H1 (cell line): ENCODE measurements around the gene C17orf100. TPM values are rescaled to one million over a fixed set of nuclear protein-coding genes. Genes with fewer than 3 reads are reported as not detected.
"Not testable (repeated sequence)": the region's sequence is repeated elsewhere in the genome, so short reads cannot be mapped to it uniquely, and the experiment has no call there.

Experiments used
- CTCF ChIA-PET: fragments of 300-600 bp; sonication (Branson Sonifier 250); formaldehyde crosslinking; loops from one replicate; lab custom pipeline; 2021; ENCODE audit not compliant: partially characterized antibody; lab: Charles Lee
- POLR2A ChIA-PET: fragments of 300-600 bp; sonication (Branson Sonifier 250); formaldehyde crosslinking; loops from one replicate; lab custom pipeline; 2021; ENCODE audit warnings: inconsistent platforms; ENCODE audit not compliant: partially characterized antibody; lab: Charles Lee
- DNase-seq, 2 experiments: peaks; one replicate each; pipeline versions ENCODE4 v3.0.0 to v3.0.0-alpha.2; 2010 to 2022; ENCODE audit warnings: low spot score in 2 of 2, low read depth in 1 of 2, mixed read lengths in 1 of 2
- FAIRE-seq: peaks from 2 replicates; lab custom pipeline; 2011; peaks lifted over from hg19 to GRCh38; lab: Jason Lieb, UNC
- H2AFZ ChIP-seq: 2 replicates; pipeline ENCODE4 v1.8.1; 2012; ENCODE audit warnings: low read length, inconsistent platforms
- H2AK5ac ChIP-seq: 2 replicates; pipeline ENCODE4 v1.6.1; 2013; ENCODE audit warnings: low read depth, low read length
- H2BK120ac ChIP-seq: replicated peaks from 2 replicates; pipeline ENCODE3; 2013; ENCODE audit warnings: low read depth, low read length, inconsistent platforms
- H2BK12ac ChIP-seq: 2 replicates; pipeline ENCODE4 v1.6.1; 2013; ENCODE audit warnings: low read depth, low read length
- H2BK15ac ChIP-seq: 2 replicates; pipeline ENCODE4 v1.6.1; 2013; ENCODE audit warnings: low read length
- H2BK20ac ChIP-seq: 2 replicates; pipeline ENCODE4 v1.6.1; 2013; ENCODE audit warnings: low read length
- H2BK5ac ChIP-seq: 2 replicates; pipeline ENCODE4 v1.6.1; 2013; ENCODE audit warnings: low read depth, low read length
- H3K14ac ChIP-seq: 2 replicates; pipeline ENCODE4 v1.6.1; 2013; ENCODE audit warnings: inconsistent platforms; ENCODE audit not compliant: insufficient read length
- H3K18ac ChIP-seq: 2 replicates; pipeline ENCODE4 v1.6.1; 2013; ENCODE audit warnings: low read length; ENCODE audit errors: extremely low read depth
- H3K23ac ChIP-seq: 2 replicates; pipeline ENCODE4 v1.6.1; 2013; ENCODE audit warnings: inconsistent platforms; ENCODE audit not compliant: insufficient read length
- H3K23me2 ChIP-seq: 2 replicates; pipeline ENCODE4 v1.6.1; 2013; ENCODE audit warnings: low read depth, low read length
- H3K27ac ChIP-seq: 2 replicates; pipeline ENCODE4 v1.6.1; 2011; ENCODE audit warnings: low read depth, low read length, inconsistent platforms
- H3K27me3 ChIP-seq, 4 experiments: replicated peaks in 1 of 4; 1 replicate in 1 of 4; 2 replicates in 3 of 4; pipeline versions ENCODE4 v1.6.1 to v1.8.1; 2011 to 2013; ENCODE audit warnings: low read length in 3 of 4, mild to moderate bottlenecking in 3 of 4, inconsistent platforms in 2 of 4, mixed read lengths in 2 of 4, moderate library complexity in 1 of 4; ENCODE audit not compliant: control insufficient read depth in 3 of 4, insufficient read depth in 3 of 4; ENCODE audit errors: extremely low read depth in 1 of 4
- H3K36me3 ChIP-seq, 4 experiments: 2 replicates each; pipeline versions ENCODE4 v1.6.1 to v1.8.1; 2011 to 2013; ENCODE audit warnings: mild to moderate bottlenecking in 4 of 4, low read length in 3 of 4, moderate library complexity in 2 of 4, control low read depth in 1 of 4, inconsistent platforms in 1 of 4; ENCODE audit not compliant: insufficient read depth in 4 of 4, control insufficient read depth in 2 of 4
- H3K4ac ChIP-seq: replicated peaks from 2 replicates; pipeline ENCODE3; 2013; ENCODE audit warnings: low read length, low read depth, mixed read lengths, inconsistent platforms; ENCODE audit not compliant: insufficient read length
- H3K4me1 ChIP-seq, 4 experiments: replicated peaks in 1 of 4; 1 replicate in 1 of 4; 2 replicates in 3 of 4; pipeline versions ENCODE4 v1.6.1 to v1.8.1; 2011 to 2013; ENCODE audit warnings: low read length in 3 of 4, inconsistent platforms in 2 of 4, mixed read lengths in 1 of 4; ENCODE audit not compliant: insufficient read depth in 4 of 4, control insufficient read depth in 3 of 4
- H3K4me2 ChIP-seq, 2 experiments: 2 replicates each; pipeline versions ENCODE4 v1.6.1 to v1.8.1; 2011 to 2013; ENCODE audit warnings: low read depth in 2 of 2, low read length in 2 of 2, control low read depth in 1 of 2, inconsistent platforms in 1 of 2, mild to moderate bottlenecking in 1 of 2; ENCODE audit not compliant: insufficient read depth in 1 of 2
- H3K4me3 ChIP-seq, 4 experiments: fragments of 200-600, 300-600 bp in 1 of 4; sonication (generic), shearing (Covaris generic), sonication (Bioruptor Twin) in 1 of 4; 2 replicates each; pipeline versions ENCODE4 v1.5.1 to v1.8.1; 2011 to 2016; ENCODE audit warnings: low read length in 4 of 4, low read depth in 3 of 4, control low read depth in 2 of 4, inconsistent platforms in 2 of 4, mild to moderate bottlenecking in 2 of 4, mixed read lengths in 1 of 4, moderate library complexity in 1 of 4; ENCODE audit not compliant: insufficient read depth in 2 of 4; ENCODE audit errors: extremely low read depth in 1 of 4
- H3K56ac ChIP-seq: replicated peaks from 2 replicates; pipeline ENCODE3; 2013; ENCODE audit warnings: low read depth, mild to moderate bottlenecking, mixed read lengths, low read length, inconsistent platforms; ENCODE audit not compliant: insufficient read length
- H3K79me1 ChIP-seq: 2 replicates; pipeline ENCODE4 v1.6.1; 2013; ENCODE audit warnings: low read depth, low read length, control low read depth
- H3K79me2 ChIP-seq, 2 experiments: 2 replicates each; pipeline versions ENCODE4 v1.6.1 to v1.8.1; 2012 to 2013; ENCODE audit warnings: low read length in 2 of 2, mild to moderate bottlenecking in 2 of 2, inconsistent platforms in 1 of 2; ENCODE audit not compliant: insufficient read depth in 2 of 2, control insufficient read depth in 1 of 2
- H3K9ac ChIP-seq, 4 experiments: replicated peaks in 1 of 4; 1 replicate in 1 of 4; 2 replicates in 3 of 4; pipeline versions ENCODE4 v1.6.1 to v1.8.1; 2011 to 2013; ENCODE audit warnings: low read depth in 3 of 4, low read length in 3 of 4, control low read depth in 2 of 4, mild to moderate bottlenecking in 2 of 4, moderate library complexity in 2 of 4, inconsistent platforms in 1 of 4; ENCODE audit errors: extremely low read depth in 1 of 4
- H3K9me3 ChIP-seq, 2 experiments: 2 replicates each; pipeline versions ENCODE4 v1.6.1 to v1.8.1; 2012 to 2013; ENCODE audit warnings: mild to moderate bottlenecking in 2 of 2, moderate library complexity in 2 of 2, control low read depth in 1 of 2, inconsistent platforms in 1 of 2, low read depth in 1 of 2, low read length in 1 of 2, mixed read lengths in 1 of 2; ENCODE audit not compliant: insufficient read depth in 2 of 2
- H4K20me1 ChIP-seq, 2 experiments: replicated peaks in 1 of 2; 2 replicates each; pipeline versions ENCODE3 to v1.8.1; 2011 to 2013; ENCODE audit warnings: inconsistent platforms in 2 of 2, low read length in 2 of 2, mild to moderate bottlenecking in 1 of 2; ENCODE audit not compliant: insufficient read depth in 2 of 2, control insufficient read depth in 1 of 2
- H4K5ac ChIP-seq: 2 replicates; pipeline ENCODE4 v1.6.1; 2013; ENCODE audit warnings: low read length, low read depth, mixed read lengths, inconsistent platforms; ENCODE audit not compliant: insufficient read length
- H4K8ac ChIP-seq: 2 replicates; pipeline ENCODE4 v1.8.0; 2013; ENCODE audit warnings: mild to moderate bottlenecking, moderate library complexity, low read length, inconsistent platforms; ENCODE audit not compliant: insufficient read depth; ENCODE audit errors: extremely low read depth
- H4K91ac ChIP-seq: replicated peaks from 2 replicates; pipeline ENCODE3; 2013; ENCODE audit warnings: low read length, mixed read lengths, inconsistent platforms; ENCODE audit not compliant: insufficient read length
- ASH2L ChIP-seq: fragments of 200-600, 300-600 bp; sonication (generic); IDR thresholded peaks from one replicate; pipeline ENCODE4 v1.7.1; 2017; ENCODE audit warnings: low read length
- CREB1 ChIP-seq: IDR thresholded peaks from 2 replicates; pipeline ENCODE4 v1.6.1; 2012; ENCODE audit warnings: inconsistent platforms
- GABPA ChIP-seq: IDR thresholded peaks from 2 replicates; pipeline ENCODE4 v1.6.1; 2011; ENCODE audit warnings: mild to moderate bottlenecking, low read length, moderate library complexity, borderline replicate concordance; ENCODE audit not compliant: insufficient read depth
- KDM4A ChIP-seq: IDR thresholded peaks from one replicate; pipeline ENCODE4 v1.7.1; 2012; ENCODE audit warnings: low read depth, mild to moderate bottlenecking, moderate library complexity, low read length, inconsistent platforms; ENCODE audit not compliant: severe bottlenecking
- TAF1 ChIP-seq: IDR thresholded peaks from 2 replicates; pipeline ENCODE4 v1.6.1; 2011; ENCODE audit warnings: mild to moderate bottlenecking, low read depth, low read length
- TBP ChIP-seq: IDR thresholded peaks from 2 replicates; pipeline ENCODE4 v1.6.1; 2011; ENCODE audit warnings: low read depth, low read length, improper control_type of control experiment
- WGBS, 2 experiments: shearing (Covaris generic) in 1 of 2; methylation state at CpG; one replicate each; pipeline versions ENCODE4 v1.1.6 to v1.1.7; 2013 to 2015; ENCODE audit warnings: low lambda C conversion rate in 2 of 2, mixed read lengths in 2 of 2, inconsistent platforms in 1 of 2, low coverage in 1 of 2, missing lambda C conversion rate in 1 of 2; ENCODE audit not compliant: insufficient replicate concordance in 2 of 2, insufficient coverage in 1 of 2, insufficient read length in 1 of 2; ENCODE audit errors: extremely low coverage in 1 of 2, missing lambda C conversion rate in 1 of 2; 5-methylcytosine and 5-hydroxymethylcytosine counted together
- polyA plus RNA-seq, 7 experiments: library from polyadenylated mRNA; depleted of rRNA in 3 of 7; stranded (reverse) in 5 of 7; unstranded in 2 of 7; fragments of >200 nt in 5 of 7; fragments of 200-250 nt in 2 of 7; gene quantifications; 1 replicate in 5 of 7; 2 replicates in 1 of 7; 4 replicates in 1 of 7; pipeline versions ENCODE4 v1.2.1 to v1.2.3, GENCODE V29; 2011 to 2013; ENCODE audit warnings: missing spikeins in 2 of 7, mixed read lengths in 2 of 7
- total RNA-seq: library from RNA; stranded (reverse); fragmentation: NEBNext Ultra II Directional; extraction: Animal tissue kit (Norgen Biotek cat#: 25700); gene quantifications from 2 replicates; pipeline ENCODE4 v1.2.1, GENCODE V29; 2021

Gene C17orf100
- total and polyA plus RNA-seq, 2 of the 8 experiments (the other 6 are each of a cell fraction or from before 2014, with no cell fraction given): 2.1 to 2.8 TPM

DNA sequence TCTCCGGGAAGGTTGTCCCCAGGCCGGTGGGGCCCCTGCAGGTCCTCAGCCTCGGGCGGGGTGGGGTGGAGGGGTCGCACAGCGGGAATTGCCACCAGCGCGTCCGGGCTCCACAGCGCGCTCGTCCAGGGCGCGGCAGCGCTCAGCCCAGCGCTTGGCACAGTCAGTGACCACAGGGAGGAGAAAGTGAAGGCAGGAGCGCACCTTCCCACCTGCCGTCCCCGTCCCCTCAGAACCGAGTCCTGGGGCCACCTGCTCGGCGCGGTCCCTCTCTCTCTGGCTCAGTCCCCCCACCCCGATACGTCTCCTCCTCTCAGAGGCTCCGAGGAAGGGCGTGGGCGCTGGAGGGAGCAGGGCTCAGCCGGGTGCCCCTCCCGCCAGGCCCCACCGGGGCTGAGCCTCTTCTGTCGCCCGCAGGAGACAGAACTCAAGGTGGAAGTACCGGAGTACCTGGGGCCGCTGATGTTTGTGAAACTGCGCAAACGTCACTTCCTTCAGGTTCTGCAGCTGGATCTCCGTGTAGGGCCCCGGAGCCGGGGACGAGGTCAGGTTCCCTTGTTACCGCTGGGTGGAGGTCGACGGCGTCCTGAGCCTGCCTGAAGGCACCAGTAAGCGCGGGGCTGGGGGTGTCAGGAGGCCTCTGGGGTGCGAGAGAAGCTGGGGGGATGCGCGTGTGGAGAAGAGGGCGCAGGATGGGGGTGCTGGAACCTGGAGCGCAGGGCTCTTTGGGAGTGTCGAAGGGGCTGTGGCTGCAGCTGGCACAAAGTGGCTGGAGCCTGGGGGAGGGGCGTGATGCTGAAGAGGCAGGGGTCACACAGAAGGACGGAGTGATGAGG is 5.5 kb downstream of the C17orf100 start:
- Histone ChIP-seq H3K27me3 (peaks cover 4 to 44% (median 31%) of the 10 kb centered on the region in 4 experiments), H3K4me2 (peak overlapping the region; percentile 79 to 83), H4K8ac (peak overlapping the region; percentile 31; the same call in 1 of the 2 replicates), H3K23me2 (peaks cover 13% of the 10 kb centered on the region), H3K4me3 (peak overlapping the region; percentile 30 to 70 (median 43)), H2AFZ (peak overlapping the region; percentile 19; the same call in 1 of the 2 replicates), H2BK12ac (0 out of 2 replicates have a peak overlapping the region, but pooled peaks have one; percentile 27), H3K4me1 (peaks cover 3 to 23% (median 14%) of the 10 kb centered on the region in 4 experiments)
- H3K79me1 ChIP-seq, FAIRE-seq, H3K56ac ChIP-seq, H2AK5ac ChIP-seq, H3K36me3 ChIP-seq, H2BK20ac ChIP-seq, H2BK15ac ChIP-seq, H3K9ac ChIP-seq, H3K4ac ChIP-seq, H2BK5ac ChIP-seq, H3K79me2 ChIP-seq, H3K18ac ChIP-seq, H3K9me3 ChIP-seq, H4K20me1 ChIP-seq, H3K14ac ChIP-seq, H4K5ac ChIP-seq, H2BK120ac ChIP-seq, H3K23ac ChIP-seq, H3K27ac ChIP-seq, H4K91ac ChIP-seq: not testable (repeated sequence)
- POLR2A ChIA-PET: interaction anchor here (0.8 kb wide), 1 partner anchor 9 kb away, joined by 3 read pairs; no protein-coding TSS in a partner anchor
- DNase-seq: peak in 1 of 2 experiments; percentile 66
- CTCF ChIA-PET: interaction anchor here (0.9 to 1.7 kb wide), 4 partner anchors 9 to 56 kb away, joined by 3 to 6 read pairs (median 4); partner anchors contain the start of gene SLC13A5
- WGBS, 2 experiments: 2% methylated on average over 30 of the region's 55 CpGs; no CpG with 5 or more reads in 1 of the 2 experiments
- peak; percentile 82 for TF ChIP-seq CREB1
- 0 out of 2 replicates have a peak, but pooled peaks have one; percentile 46 for TF ChIP-seq TAF1
- 0 out of 2 replicates have a peak, but pooled peaks have one; percentile 41 for TF ChIP-seq TBP
- peak; percentile 42 for TF ChIP-seq ASH2L
- TF ChIP-seq GABPA: peak; percentile 77; the same call in 1 of the 2 replicates
- TF ChIP-seq KDM4A: peak; percentile 44
